Measurements from ENCODE around the gene METAP1.
"Not testable (repeated sequence)": the region's sequence is repeated elsewhere in the genome, so short reads cannot be mapped to it uniquely, and the experiment has no call there.

The METAP1 gene

GRCh38 chr4:99013884-99014523 lies 18.5 kb downstream of the METAP1 start:
- no peak for TF ChIP-seq CTCF (IDR thresholded peaks at IDR 0.05; ENCODE audit: low read length, missing control alignments)
- H3K4me3 ChIP-seq (replicated peaks; ENCODE audit: low read depth, low read length): no peak overlapping the region

GRCh38 chr4:99021386-99021785 lies 25.9 kb downstream of the METAP1 start:
- no peak for TF ChIP-seq CTCF (IDR thresholded peaks at IDR 0.05; ENCODE audit: low read length, missing control alignments)
- DNase-seq (ENCODE audit: low read depth): no peak
- no peak overlapping the region for H3K4me3 ChIP-seq (replicated peaks; ENCODE audit: low read depth, low read length)

More at GRCh38 chr4:99013884-99014523, 18.5 kb downstream of the METAP1 start:
- DNase-seq (ENCODE audit: low read depth): no peak

- no peak for DNase-seq (ENCODE audit: low read depth)
- no peak for TF ChIP-seq CTCF (IDR thresholded peaks at IDR 0.05; ENCODE audit: low read length, missing control alignments)
- H3K4me3 ChIP-seq (replicated peaks; ENCODE audit: low read depth, low read length): peak overlapping the region; percentile 35
Measured at GRCh38 chr4:99022566-99022965, 27.0 kb downstream of the METAP1 start.

- H3K4me3 ChIP-seq (replicated peaks; ENCODE audit: low read depth, low read length); DNase-seq (ENCODE audit: low read depth): not testable (repeated sequence)
Measured at GRCh38 chr4:99023800-99024251, 28.3 kb downstream of the METAP1 start.

GRCh38 chr4:99024481-99025275 lies 29.2 kb downstream of the METAP1 start:
- H3K4me3 ChIP-seq (replicated peaks; ENCODE audit: low read depth, low read length): no peak overlapping the region
- DNase-seq (ENCODE audit: low read depth): no peak
- TF ChIP-seq CTCF (IDR thresholded peaks at IDR 0.05; ENCODE audit: low read length, missing control alignments): no peak

- H3K4me3 ChIP-seq (replicated peaks; ENCODE audit: low read depth, low read length): no peak overlapping the region
- TF ChIP-seq CTCF (IDR thresholded peaks at IDR 0.05; ENCODE audit: low read length, missing control alignments): no peak
- DNase-seq (ENCODE audit: low read depth): no peak
Measured at GRCh38 chr4:99025506-99025905, 30.0 kb downstream of the METAP1 start.

- H3K4me3 ChIP-seq (replicated peaks; ENCODE audit: low read depth, low read length): no peak overlapping the region
- TF ChIP-seq CTCF (IDR thresholded peaks at IDR 0.05; ENCODE audit: low read length, missing control alignments): no peak
- DNase-seq (ENCODE audit: low read depth): no peak
Measured at GRCh38 chr4:99027304-99027703, 31.8 kb downstream of the METAP1 start.
